CD4-positive, alpha-beta T cell treated with Interleukin-17A for 1 hour (primary cell): ENCODE data around the gene SNUPN.
"Not testable (repeated sequence)": the region's sequence is repeated elsewhere in the genome, so short reads cannot be mapped to it uniquely, and the experiment has no call there.

Experiments
- DNase-seq: peaks from one replicate; pipeline ENCODE4 v3.0.0-alpha.2; 2020

SNUPN gene

GRCh38 chr15:75653347-75653913 is 27.9 kb upstream of the SNUPN start:
- DNase-seq: no peak

- DNase-seq: no peak
Observed at GRCh38 chr15:75651810-75652543, 26.5 kb upstream of the SNUPN start.

GRCh38 chr15:75650908-75651809 is 25.6 kb upstream of the SNUPN start:
- no peak for DNase-seq

GRCh38 chr15:75649848-75650247 is 24.3 kb upstream of the SNUPN start:
- no peak for DNase-seq

GRCh38 chr15:75649045-75649761 is 23.7 kb upstream of the SNUPN start:
- no peak for DNase-seq

GRCh38 chr15:75648156-75649000 is 22.9 kb upstream of the SNUPN start:
- no peak for DNase-seq

- DNase-seq: peak; percentile 52
Observed at GRCh38 chr15:75647370-75648155, 22.0 kb upstream of the SNUPN start, which contains the start of gene SNX33. Gene SNX33, plus strand, starts transcription at chr15:75647912. Its CDS starts 1,191 bp downstream, at chr15:75649103.

- no peak for DNase-seq
Observed at GRCh38 chr15:75646944-75647364, 21.4 kb upstream of the SNUPN start.

GRCh38 chr15:75646112-75646943 is 20.8 kb upstream of the SNUPN start:
- no peak for DNase-seq

- no peak for DNase-seq
Observed at GRCh38 chr15:75644376-75644775, 18.9 kb upstream of the SNUPN start.

GRCh38 chr15:75641603-75642002 is 16.1 kb upstream of the SNUPN start:
- no peak for DNase-seq

- DNase-seq: no peak
Observed at GRCh38 chr15:75641179-75641503, 15.6 kb upstream of the SNUPN start.

- DNase-seq: peak; percentile 77
Observed at GRCh38 chr15:75640483-75641178, 15.1 kb upstream of the SNUPN start.

- peak; percentile 95 for DNase-seq
Observed at GRCh38 chr15:75639709-75640482, 14.4 kb upstream of the SNUPN start, which contains the start of gene IMP3. Gene IMP3, minus strand, starts transcription at chr15:75640224. Its CDS starts 56 bp downstream, at chr15:75640168.

- DNase-seq: no peak
Observed at GRCh38 chr15:75639191-75639708, 13.7 kb upstream of the SNUPN start.

GRCh38 chr15:75637245-75638009 is 11.9 kb upstream of the SNUPN start:
- DNase-seq: no peak

GRCh38 chr15:75636026-75636425 is 10.5 kb upstream of the SNUPN start:
- DNase-seq: no peak

- DNase-seq: not testable (repeated sequence)
Observed at GRCh38 chr15:75633922-75634321, 8.4 kb upstream of the SNUPN start.
